Measurements from ENCODE around the gene TTC9B.

- TF ChIP-seq, protein P1, sequence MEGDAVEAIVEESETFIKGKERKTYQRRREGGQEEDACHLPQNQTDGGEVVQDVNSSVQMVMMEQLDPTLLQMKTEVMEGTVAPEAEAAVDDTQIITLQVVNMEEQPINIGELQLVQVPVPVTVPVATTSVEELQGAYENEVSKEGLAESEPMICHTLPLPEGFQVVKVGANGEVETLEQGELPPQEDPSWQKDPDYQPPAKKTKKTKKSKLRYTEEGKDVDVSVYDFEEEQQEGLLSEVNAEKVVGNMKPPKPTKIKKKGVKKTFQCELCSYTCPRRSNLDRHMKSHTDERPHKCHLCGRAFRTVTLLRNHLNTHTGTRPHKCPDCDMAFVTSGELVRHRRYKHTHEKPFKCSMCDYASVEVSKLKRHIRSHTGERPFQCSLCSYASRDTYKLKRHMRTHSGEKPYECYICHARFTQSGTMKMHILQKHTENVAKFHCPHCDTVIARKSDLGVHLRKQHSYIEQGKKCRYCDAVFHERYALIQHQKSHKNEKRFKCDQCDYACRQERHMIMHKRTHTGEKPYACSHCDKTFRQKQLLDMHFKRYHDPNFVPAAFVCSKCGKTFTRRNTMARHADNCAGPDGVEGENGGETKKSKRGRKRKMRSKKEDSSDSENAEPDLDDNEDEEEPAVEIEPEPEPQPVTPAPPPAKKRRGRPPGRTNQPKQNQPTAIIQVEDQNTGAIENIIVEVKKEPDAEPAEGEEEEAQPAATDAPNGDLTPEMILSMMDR (IDR thresholded peaks at IDR 0.05) = no peak
- TF ChIP-seq POLR2A (IDR thresholded peaks at IDR 0.05) = no peak
These were observed at the start of gene TTC9B for GRCh38 chr19:40217934-40218890.
